Adipose tissue (tissue), 3 donors: ENCODE measurements around the gene CSNK2A1. TPM values are rescaled to one million over a fixed set of nuclear protein-coding genes. Genes with fewer than 3 reads are reported as not detected.

Experiments used
- H3K27ac ChIP-seq: one replicate; pipeline ENCODE4 v1.5.1; 2013; ENCODE audit warnings: low read depth, low read length
- WGBS, 3 donors: extraction: QIAGEN DNeasy Blood & Tissue Kit; methylation state at CpG; one replicate each; pipeline ENCODE4 v1.1.7; 2013; 5-methylcytosine and 5-hydroxymethylcytosine counted together
- polyA plus RNA-seq, 3 donors: library from polyadenylated mRNA; stranded (reverse); fragments of 200-250 nt; gene quantifications; one replicate each; pipeline ENCODE4 v1.2.3, GENCODE V29; 2013
- donor health status: healthy with polysubstance abuse.
- donor health status: Bipolar disorder and iron deficiency.
- donor health status: healthy.

CSNK2A1 gene
- polyA plus RNA-seq, 3 donors: 24.3 to 37.1 (median 29.4) TPM

GRCh38 chr20:568673-569415 is 25.3 kb upstream of the CSNK2A1 start:
- H3K27ac ChIP-seq: no peak overlapping the region
- WGBS, 3 donors: 60 to 70% (median 64%) methylated on average over 14 of the region's 14 CpGs

- 20 to 33% (median 21%) methylated on average over 20 of the region's 20 CpGs for WGBS, 3 donors
- H3K27ac ChIP-seq: no peak overlapping the region
These were observed 24.6 kb upstream of the CSNK2A1 start for GRCh38 chr20:568097-568652.

DNA sequence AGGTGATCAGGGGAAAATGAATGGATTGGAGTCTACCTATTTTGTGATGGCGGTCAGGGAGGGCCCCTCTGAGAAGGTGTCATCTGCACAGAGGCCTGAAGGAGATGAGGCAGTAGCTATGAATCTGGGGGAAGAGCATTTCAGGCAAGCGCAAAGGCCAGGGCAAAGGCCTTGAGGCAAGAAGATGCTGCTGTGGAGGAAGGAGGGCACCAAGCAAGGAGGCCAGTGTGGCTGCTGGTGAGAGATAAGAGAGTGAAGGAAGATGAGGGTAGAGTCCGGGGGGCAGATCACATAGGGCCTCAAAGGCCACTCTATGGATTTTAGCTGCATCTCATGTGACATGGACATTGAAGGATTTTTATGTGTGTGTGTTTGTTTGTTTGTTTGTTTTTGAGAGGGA is 20.6 kb upstream of the CSNK2A1 start:
- WGBS, 3 donors: 93 to 100% (median 94%) methylated on average over 3 of the region's 3 CpGs
- H3K27ac ChIP-seq: no peak overlapping the region

- WGBS, 3 donors: 80 to 82% (median 81%) methylated on average over 5 of the region's 5 CpGs
- H3K27ac ChIP-seq: no peak overlapping the region
These were observed 19.6 kb upstream of the CSNK2A1 start for GRCh38 chr20:563187-563586.

DNA sequence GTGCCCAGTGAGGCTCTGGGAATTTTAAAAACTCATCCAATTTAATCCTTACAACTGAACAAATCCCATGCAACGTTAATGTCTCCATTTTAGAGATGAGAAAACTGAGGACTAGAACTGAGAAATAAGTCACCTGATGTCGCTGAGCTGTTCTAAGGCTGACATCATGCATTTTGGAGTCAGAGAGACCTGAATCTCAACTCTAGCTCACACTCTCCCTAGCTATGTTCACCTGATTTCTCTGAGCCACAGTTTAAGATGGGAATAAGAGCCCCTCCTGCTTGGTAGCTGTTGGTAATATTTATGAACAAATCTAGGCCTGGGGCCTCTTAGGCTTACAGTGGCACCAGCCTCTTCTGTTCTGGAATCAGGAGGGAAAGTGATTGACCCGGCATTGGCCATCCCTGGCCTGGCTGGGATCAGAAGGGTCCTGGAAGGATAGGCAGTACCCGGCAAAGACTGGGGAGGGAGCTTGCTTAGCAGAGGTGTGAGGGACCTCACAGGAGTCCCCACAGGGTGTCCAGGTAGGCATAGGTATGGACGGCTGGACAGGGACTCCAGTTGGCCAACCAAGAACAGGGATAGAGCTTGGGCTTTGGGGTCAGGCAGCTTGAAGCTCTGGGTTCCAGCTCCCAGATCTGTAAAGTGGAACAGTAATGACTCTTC is 18.8 kb upstream of the CSNK2A1 start:
- H3K27ac ChIP-seq: no peak overlapping the region
- WGBS, 3 donors: 68 to 78% (median 73%) methylated on average over 5 of the region's 5 CpGs

GRCh38 chr20:561437-562231 is 18.0 kb upstream of the CSNK2A1 start:
- 36 to 37% (median 37%) methylated on average over 12 of the region's 12 CpGs for WGBS, 3 donors
- H3K27ac ChIP-seq: no peak overlapping the region

DNA sequence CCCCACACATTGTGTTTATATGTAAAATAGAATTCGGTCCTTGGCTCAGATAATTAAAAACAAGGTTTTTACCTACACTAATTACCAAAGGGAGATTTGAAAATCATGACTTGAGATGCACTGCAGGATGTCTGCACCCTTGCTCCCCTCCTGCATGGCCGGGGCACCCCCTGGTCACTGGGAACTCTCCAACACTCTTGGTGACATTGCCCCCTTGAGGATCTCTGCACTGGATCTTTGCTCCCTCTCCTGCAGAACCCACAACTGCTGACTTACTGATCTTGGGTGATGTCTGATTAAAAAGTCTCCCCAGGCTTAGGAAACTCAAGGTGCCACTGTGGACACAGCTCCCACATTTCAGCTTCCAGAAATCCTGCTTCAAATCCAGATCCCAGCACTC is 17.1 kb upstream of the CSNK2A1 start:
- no peak overlapping the region for H3K27ac ChIP-seq
- 33 to 56% (median 49%) methylated on average over 2 of the region's 2 CpGs for WGBS, 3 donors

DNA sequence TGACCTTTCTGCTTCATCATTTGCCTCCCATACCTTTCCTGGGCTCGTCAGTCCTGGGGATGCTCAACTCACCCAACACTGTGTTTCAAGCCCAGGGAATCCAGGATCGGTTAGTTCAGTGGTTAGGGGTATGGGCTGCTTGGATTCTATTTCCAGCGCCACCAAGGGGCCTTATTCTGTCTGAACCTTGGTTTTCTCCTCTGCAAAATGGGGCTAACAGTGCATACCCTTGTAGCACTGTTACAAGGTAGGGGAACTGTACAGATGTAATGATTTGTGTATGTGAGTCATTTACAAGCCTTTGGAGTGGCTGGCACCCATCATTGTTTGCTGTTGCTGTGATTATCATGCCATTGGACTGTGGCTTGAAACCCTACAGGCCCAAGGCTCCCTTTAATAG is 14.5 kb upstream of the CSNK2A1 start:
- 74 to 90% (median 80%) methylated on average over 3 of the region's 3 CpGs for WGBS, 3 donors
- H3K27ac ChIP-seq: no peak overlapping the region

DNA sequence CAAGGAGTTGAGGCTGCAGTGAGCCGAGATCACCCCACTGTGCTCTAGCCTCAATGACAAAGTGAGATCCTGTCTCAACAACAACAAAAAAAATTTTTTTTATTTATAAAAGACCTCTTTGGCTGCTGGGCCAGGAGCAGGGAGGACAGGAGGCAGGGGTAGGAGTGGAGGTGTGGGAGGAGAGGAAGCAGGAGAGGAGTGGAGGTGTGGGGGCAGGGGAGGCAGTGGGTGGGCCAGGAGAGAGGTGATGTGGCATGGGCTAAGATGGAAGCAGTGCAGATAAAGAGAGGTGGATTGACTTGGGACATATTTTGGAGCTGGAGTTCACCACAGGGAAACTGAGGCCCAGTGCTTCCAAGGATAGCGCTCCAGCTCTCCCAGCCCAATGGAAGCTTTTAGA is 13.4 kb upstream of the CSNK2A1 start:
- H3K27ac ChIP-seq: no peak overlapping the region
- WGBS, 3 donors: 94 to 98% (median 97%) methylated on average over 2 of the region's 2 CpGs

- WGBS, 3 donors: 34 to 50% (median 40%) methylated on average over 6 of the region's 6 CpGs
- H3K27ac ChIP-seq: no peak overlapping the region
These were observed 12.4 kb upstream of the CSNK2A1 start for GRCh38 chr20:555976-556385.

DNA sequence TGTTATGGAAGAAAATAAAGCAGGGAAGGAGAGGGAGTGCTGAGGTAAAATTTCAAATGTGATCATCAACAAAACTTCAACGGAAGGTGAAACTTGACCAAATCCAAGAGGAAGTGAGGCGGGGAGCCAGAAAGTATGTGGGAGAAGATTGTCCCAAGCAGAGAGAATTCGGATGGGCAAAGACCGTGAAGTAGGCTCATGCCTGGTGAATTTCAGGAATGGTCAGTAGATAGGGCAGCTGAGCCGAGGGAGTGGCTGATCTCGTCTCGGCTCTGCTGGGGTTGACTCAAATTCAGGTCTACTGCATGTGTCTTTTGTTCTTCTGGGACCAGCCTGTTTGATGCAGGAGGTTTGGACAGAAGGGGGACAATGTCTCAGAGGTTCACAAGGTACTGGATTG is 7.0 kb upstream of the CSNK2A1 start:
- WGBS, 3 donors: 73 to 80% (median 77%) methylated on average over 7 of the region's 7 CpGs
- H3K27ac ChIP-seq: no peak overlapping the region

- H3K27ac ChIP-seq: no peak overlapping the region
- 89 to 93% (median 91%) methylated on average over 4 of the region's 4 CpGs for WGBS, 3 donors
These were observed 6.3 kb upstream of the CSNK2A1 start for GRCh38 chr20:549722-550496.

DNA sequence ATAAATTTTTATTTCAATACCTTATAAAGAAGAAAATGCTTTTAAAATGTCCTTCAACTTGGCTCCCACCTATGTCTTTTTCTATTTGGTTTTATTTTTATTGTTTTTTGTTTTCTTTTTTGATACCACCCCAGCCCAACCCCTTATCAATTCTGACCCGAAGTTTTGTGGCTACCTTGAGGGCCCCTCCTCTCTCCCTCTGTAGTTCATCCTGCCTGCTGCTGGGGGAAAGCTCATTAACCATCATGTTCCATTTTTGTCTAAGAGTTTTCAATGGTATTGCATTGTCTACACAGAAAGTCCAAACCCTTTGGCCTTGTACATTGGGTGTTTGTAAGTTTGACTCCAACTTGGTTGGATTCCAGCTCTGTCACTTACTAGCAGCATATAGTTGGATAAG is 5.3 kb upstream of the CSNK2A1 start:
- WGBS, 3 donors: 53 to 66% (median 56%) methylated on average over 1 of the region's 1 CpG
- no peak overlapping the region for H3K27ac ChIP-seq

GRCh38 chr20:547394-547793 is 3.8 kb upstream of the CSNK2A1 start:
- 90 to 100% (median 91%) methylated on average over 1 of the region's 1 CpG for WGBS, 3 donors
- no peak overlapping the region for H3K27ac ChIP-seq

GRCh38 chr20:546353-546752 is 2.8 kb upstream of the CSNK2A1 start:
- H3K27ac ChIP-seq: no peak overlapping the region
- WGBS, 3 donors: 84 to 85% (median 84%) methylated on average over 3 of the region's 3 CpGs

DNA sequence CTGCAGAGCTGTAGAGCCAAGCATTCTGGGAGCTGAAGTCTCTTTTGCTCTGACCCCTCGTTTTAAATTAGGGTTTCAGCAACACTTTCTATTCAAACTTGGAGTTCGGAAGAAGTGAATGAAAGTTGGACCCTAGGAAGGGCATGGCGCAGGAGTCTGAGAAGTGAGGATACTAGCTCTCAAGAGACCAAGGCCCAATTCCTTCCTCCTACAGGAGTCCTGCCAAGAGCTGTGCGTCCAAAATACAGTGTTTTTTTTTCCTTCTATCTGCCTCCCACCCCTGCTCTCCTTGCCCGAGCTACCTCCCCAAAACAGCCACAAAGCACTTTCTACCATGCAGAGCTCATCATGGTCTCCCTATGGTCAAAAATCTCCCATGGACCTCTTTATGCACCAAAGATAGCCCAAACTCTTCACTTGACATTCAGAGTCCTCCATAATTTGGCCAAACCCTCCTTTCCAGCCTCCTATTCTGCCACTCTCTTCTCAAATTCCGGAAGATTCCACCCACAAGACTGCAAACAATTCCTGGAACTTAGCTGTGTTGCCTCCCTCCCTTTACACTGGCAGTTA is 649 bp upstream of the CSNK2A1 start:
- no peak overlapping the region for H3K27ac ChIP-seq
- WGBS, 3 donors: 46 to 67% (median 51%) methylated on average over 6 of the region's 6 CpGs

DNA sequence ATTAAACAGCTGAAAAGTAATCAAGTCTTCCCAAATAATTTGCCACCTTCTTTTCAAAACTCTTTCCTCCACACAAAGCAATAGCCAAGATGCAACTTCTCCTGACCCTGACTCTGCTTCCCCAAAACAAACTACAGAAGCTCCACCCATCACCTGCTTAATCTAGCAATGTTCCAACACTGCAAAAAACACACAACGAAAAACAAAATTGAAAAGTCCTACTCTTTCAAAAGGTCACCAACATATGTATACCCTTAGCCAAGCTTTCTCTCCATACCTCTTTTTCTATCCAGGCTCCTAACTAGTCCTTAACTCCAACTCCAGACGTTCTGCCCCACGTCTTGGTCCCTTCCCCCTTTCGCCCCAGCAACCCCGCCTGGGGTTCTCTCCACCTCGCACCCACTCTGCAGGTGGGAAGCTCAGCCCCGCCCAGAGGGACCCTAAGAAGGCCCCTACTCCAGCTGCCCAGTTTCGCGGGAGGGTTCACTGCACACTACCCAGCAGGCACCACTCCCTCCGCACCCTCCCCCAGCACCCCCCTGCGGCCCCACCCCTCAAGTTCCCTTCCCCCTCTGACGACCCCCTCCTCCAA is 717 bp downstream of the CSNK2A1 start:
- no peak overlapping the region for H3K27ac ChIP-seq
- WGBS, 3 donors: 0 to 3% (median 0%) methylated on average over 10 to 12 of the region's 12 CpGs
